Dendritic cell treated with granulocyte-macrophage colony-stimulating factor and Interleukin-4, amounts not matched to agents 40 ng/mL and 50 ng/mL, for 4 days (primary cell): Measurements from ENCODE around the gene CNOT3.

Experiments
- H3K27ac Mint-ChIP-seq: one replicate; pipeline ENCODE4 v1.8.0; 2022; ENCODE audit warnings: mild to moderate bottlenecking, mixed read lengths
- H3K27me3 Mint-ChIP-seq: one replicate; pipeline ENCODE4 v1.8.0; 2022; ENCODE audit warnings: mild to moderate bottlenecking, mixed read lengths
- H3K36me3 Mint-ChIP-seq: one replicate; pipeline ENCODE4 v1.8.0; 2022; ENCODE audit warnings: low read depth, mixed read lengths
- H3K4me1 Mint-ChIP-seq: one replicate; pipeline ENCODE4 v1.8.0; 2022; ENCODE audit warnings: low read depth, mixed read lengths
- H3K4me3 Mint-ChIP-seq: one replicate; pipeline ENCODE4 v1.8.0; 2022; ENCODE audit warnings: mild to moderate bottlenecking, moderate library complexity, mixed read lengths
- H3K9me3 Mint-ChIP-seq: one replicate; pipeline ENCODE4 v1.8.0; 2022; ENCODE audit warnings: mixed read lengths
- intact Hi-C: fragments of 100-400 bp; cut with micrococcal nuclease; formaldehyde crosslinking; loops from one replicate; pipeline ENCODE4 v1.15.0; 2022

CNOT3 gene

DNA sequence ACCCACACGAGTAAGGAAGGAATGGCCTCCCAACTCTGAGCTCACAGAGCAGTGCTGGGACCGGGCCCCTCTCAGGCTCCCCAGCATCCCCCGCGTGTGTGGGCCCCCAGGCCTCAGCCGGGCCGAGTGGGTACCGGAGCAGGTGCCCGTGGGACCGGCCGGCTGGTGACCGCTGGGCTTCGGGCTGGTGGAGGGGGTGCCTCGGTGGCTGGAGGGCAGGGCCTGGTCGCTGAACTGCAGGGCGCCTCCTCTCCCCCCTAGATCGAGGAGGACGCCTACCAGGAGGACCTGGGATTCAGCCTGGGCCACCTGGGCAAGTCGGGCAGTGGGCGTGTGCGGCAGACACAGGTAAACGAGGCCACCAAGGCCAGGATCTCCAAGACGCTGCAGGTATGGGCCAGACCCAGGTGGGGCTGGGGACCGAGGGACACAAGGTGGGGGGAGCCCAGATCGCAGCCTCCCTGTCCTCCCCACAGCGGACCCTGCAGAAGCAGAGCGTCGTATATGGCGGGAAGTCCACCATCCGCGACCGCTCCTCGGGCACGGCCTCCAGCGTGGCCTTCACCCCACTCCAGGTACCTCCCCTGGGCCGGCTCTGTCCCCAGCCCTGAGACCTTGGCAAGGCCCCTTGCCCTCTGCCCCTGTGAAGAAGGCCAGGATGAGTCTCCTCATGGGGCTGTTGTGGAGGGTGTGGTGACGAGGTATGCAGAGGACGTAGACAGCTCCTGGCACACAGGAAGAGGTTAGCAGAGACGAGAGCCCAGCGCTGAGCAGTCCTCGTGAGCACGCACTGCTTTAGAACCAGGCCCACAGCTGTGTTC lies 8.6 kb upstream of the CNOT3 start:
- no peak overlapping the region for H3K4me3 Mint-ChIP-seq
- no peaks in the 10 kb centered on the region for H3K9me3 Mint-ChIP-seq
- intact Hi-C loops: no loop called here
- H3K27ac Mint-ChIP-seq: no peak overlapping the region
- H3K36me3 Mint-ChIP-seq: peaks cover 87% of the 10 kb centered on the region
- no peaks in the 10 kb centered on the region for H3K27me3 Mint-ChIP-seq
- H3K4me1 Mint-ChIP-seq: no peaks in the 10 kb centered on the region

DNA sequence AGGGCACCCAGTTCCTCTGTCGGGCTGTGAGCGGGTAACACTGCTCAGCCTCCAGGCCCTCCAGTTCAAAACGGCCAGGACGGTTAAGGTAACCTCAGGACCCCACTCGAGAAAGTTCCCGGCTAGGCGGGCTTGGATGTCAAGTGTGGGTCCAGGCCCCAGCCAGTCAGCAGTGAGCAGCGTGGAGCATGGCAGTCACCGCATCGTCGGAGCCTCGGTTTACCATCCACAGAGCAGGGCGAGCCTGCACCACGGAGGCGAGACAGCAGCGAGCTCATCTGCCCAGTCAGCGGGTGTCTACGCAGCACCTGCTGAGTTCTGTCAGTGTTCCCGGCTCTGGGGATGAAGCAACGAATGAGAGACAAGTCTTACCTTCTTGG lies 8.0 kb upstream of the CNOT3 start:
- H3K27me3 Mint-ChIP-seq: peaks cover 5% of the 10 kb centered on the region
- H3K4me3 Mint-ChIP-seq: no peak overlapping the region
- no peak overlapping the region for H3K27ac Mint-ChIP-seq
- no peaks in the 10 kb centered on the region for H3K4me1 Mint-ChIP-seq
- peaks cover 81% of the 10 kb centered on the region for H3K36me3 Mint-ChIP-seq
- intact Hi-C loops: no loop called here
- H3K9me3 Mint-ChIP-seq: no peaks in the 10 kb centered on the region

DNA sequence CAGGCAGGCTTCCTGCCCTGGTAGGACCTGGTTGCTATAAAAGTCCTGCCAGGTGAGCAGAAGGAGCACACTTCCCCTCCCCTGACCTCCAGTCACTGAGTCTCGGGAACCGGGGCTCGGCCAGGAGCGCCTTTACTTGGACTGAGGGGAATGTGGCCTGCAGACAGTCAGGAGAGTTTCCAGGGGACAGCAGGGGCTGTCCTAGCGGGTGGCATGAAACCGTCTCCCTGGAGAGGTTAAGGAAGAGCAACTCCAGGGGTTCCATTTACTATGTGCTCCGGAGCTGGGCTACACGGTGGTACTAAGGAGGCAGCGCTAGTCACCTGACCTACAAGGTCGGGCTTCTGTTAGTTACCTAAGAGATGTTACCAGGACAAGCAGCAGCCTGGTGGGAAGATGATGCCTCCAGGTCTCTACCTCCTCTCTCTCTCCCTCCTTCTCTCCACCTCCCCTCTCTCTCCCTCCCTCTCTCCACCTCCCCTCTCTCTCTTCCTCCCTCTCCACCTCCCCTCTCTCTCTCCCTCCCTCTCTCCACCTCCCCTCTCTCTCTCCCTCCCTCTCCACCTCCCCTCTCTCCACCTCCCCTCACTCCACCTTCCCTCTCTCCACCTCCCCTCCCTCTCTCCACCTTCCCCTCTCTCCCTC lies 4.1 kb upstream of the CNOT3 start:
- Mint-ChIP-seq H3K4me1 (peaks cover 14% of the 10 kb centered on the region), H3K9me3 (no peaks in the 10 kb centered on the region), H3K36me3 (peaks cover 52% of the 10 kb centered on the region), H3K27me3 (peaks cover 9% of the 10 kb centered on the region), H3K4me3 (no peak overlapping the region), H3K27ac (no peak overlapping the region)
- intact Hi-C loops: no loop called here

DNA sequence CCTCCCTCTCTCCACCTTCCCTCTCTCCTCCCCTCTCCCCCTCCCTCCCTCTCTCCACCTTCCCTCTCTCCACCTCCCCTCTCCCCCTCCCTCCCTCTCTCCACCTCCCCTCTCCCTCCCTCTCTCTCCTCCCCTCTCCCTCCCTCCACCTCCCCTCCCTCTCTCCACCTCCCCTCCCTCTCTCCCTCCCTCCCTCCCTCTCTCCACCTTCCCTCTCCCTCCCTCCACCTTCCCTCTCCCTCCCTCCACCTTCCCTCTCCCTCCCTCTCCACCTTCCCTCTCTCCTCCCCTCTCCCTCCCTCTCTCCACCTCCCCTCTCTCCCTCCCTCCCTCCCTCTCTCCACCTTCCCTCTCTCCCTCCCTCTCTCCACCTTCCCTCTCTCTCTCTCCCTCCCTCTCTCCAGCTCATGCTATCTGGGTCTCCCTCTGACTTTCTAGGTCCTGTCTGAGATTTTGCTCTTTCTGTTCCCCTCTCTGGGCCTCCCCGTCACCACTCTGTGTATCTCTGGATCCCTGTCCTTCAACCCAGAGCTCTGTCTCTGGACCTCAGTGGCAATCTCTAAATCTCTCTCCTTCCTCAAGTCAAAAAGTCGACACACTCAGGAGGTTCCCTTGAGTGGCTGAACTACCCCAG lies 3.5 kb upstream of the CNOT3 start:
- Mint-ChIP-seq H3K27ac (no peak overlapping the region), H3K9me3 (no peaks in the 10 kb centered on the region), H3K36me3 (peaks cover 52% of the 10 kb centered on the region), H3K4me3 (no peak overlapping the region), H3K27me3 (peaks cover 9% of the 10 kb centered on the region), H3K4me1 (peaks cover 20% of the 10 kb centered on the region)
- intact Hi-C loops: no loop called here

DNA sequence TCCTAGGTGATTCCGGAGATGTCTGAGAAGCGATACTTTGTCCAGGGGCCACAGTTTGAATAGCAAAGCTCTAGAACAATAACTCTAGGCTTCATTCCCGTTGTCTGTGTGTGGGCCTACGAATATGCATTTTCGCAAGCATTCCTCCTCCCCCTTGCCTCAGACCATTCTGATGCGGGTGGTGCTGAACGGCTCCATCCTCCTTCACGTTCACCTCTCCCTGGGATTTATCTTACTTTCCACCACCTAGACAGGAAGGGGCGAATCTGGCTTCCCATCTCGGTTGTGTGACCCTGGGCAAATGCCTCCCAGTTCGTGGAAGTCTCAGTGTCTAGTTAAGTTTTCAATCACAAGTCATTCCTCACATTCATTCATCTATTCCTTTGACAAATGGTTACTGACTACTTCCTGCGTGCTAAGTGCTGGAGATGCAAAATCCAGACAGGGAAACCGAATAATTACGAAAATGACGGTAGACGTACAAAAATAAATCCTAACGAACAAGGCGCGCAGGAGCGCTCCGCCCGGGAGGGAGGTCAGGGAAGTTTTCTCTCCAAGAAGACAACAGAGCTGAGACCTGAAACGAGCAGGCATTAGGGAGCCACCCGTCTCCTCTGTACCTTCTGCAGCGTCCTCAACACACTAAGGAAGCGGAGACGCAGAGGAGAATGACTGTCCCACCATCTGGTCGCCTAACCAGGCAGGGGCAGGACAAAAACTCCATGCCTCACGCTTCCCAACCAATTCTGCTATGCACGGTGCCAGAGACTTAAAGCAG lies 1.3 kb upstream of the CNOT3 start:
- peaks cover 52% of the 10 kb centered on the region for H3K36me3 Mint-ChIP-seq
- peaks cover 9% of the 10 kb centered on the region for H3K27me3 Mint-ChIP-seq
- H3K4me1 Mint-ChIP-seq: peaks cover 42% of the 10 kb centered on the region
- peak overlapping the region; percentile 90 for H3K27ac Mint-ChIP-seq
- intact Hi-C loops: loop anchor here (2.0 kb wide), 2 partner anchors 23 to 267 kb away; partner anchors contain the start of gene LENG1
- H3K4me3 Mint-ChIP-seq: peak overlapping the region; percentile 87
- no peaks in the 10 kb centered on the region for H3K9me3 Mint-ChIP-seq

DNA sequence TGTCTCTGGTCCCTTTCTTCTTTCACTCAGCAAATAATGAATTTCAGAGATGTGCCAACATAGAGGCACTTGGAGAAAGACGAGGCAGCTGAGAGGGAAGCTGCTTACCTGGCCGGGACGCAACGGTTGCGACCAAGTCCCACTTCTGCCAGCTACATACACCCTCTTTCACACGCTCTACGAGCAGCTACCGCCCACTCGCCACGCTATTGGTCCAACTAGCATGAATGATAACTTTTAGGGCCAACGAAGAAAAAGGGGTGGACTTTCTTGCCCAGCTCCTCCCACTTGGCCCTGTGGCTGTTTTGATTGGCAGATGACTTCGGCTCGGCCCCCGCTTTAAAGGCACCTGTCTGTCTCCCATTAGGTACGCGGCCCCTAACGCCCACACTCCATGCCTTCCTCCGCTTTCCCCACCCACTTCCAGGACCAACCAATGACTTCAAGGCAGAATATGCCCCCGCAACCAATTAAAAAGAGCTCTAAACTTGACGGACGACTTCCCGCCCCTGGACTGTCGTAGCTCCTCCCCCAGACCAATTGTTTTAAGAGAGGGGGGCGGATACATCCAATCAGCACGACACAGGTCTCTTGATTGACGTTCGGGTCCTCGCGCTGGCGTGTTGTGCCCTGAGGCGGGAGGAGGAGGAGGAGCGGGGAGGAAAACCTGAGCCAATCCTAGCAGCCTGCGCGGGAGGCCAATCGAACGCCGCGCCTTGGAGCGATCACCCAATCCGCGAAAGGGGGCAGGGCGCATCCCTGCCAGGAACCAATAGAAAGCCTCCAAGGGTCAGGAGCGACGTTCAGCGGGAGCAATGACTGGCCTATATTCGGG lies 481 bp upstream of the CNOT3 start:
- Mint-ChIP-seq H3K9me3 (no peaks in the 10 kb centered on the region), H3K4me1 (peaks cover 50% of the 10 kb centered on the region), H3K27ac (peak overlapping the region; percentile 90), H3K36me3 (peaks cover 48% of the 10 kb centered on the region), H3K27me3 (peaks cover 9% of the 10 kb centered on the region), H3K4me3 (peak overlapping the region; percentile 87)
- intact Hi-C loops: loop anchor here (1.0 to 2.0 kb wide), 3 partner anchors 22 to 268 kb away; partner anchors contain the start of genes LENG1 and NDUFA3

GRCh38 chr19:54138489-54139256 lies 1.1 kb downstream of the CNOT3 start:
- Mint-ChIP-seq H3K9me3 (no peaks in the 10 kb centered on the region), H3K4me1 (peaks cover 66% of the 10 kb centered on the region), H3K27ac (peak overlapping the region; percentile 90), H3K36me3 (peaks cover 56% of the 10 kb centered on the region), H3K4me3 (peak overlapping the region; percentile 87), H3K27me3 (peaks cover 9% of the 10 kb centered on the region)
- intact Hi-C loops: no loop called here

GRCh38 chr19:54141356-54141755 lies 3.8 kb downstream of the CNOT3 start:
- Mint-ChIP-seq H3K4me1 (peaks cover 69% of the 10 kb centered on the region), H3K27ac (no peak overlapping the region), H3K9me3 (no peaks in the 10 kb centered on the region), H3K27me3 (no peaks in the 10 kb centered on the region), H3K4me3 (no peak overlapping the region), H3K36me3 (peaks cover 83% of the 10 kb centered on the region)
- intact Hi-C loops: no loop called here

DNA sequence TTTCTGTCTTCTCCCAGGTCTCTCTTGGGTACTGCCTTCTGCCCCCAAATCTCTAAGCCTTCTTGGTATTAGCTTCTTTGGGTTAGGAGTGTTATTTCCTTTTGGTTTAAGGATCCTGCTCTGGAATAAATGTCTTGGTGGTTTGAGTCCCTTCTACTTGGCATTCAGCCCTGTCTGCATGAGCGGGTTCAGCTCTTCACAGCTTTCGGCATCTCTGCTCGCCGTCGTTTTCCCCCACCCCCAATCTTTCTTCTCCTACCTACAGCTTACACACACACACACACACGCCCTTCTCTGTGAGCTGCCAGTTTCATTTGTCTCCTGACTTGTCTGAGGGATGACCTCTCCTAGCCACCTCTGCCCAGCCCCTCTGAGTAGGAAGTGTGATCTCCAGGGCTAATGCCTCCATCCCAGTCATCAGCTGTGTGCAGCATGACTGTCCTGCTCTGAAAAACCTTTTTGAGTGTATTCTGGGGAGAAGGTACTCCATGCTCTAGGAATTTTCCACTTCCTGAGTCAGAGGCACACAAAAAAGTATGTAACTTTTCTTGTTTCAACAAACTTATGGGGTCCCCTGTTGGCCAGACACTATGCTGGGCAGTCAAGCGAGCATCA lies 4.7 kb downstream of the CNOT3 start:
- no peaks in the 10 kb centered on the region for H3K9me3 Mint-ChIP-seq
- intact Hi-C loops: no loop called here
- H3K27ac Mint-ChIP-seq: peak overlapping the region; percentile 18
- peaks cover 92% of the 10 kb centered on the region for H3K36me3 Mint-ChIP-seq
- no peaks in the 10 kb centered on the region for H3K27me3 Mint-ChIP-seq
- no peak overlapping the region for H3K4me3 Mint-ChIP-seq
- peaks cover 63% of the 10 kb centered on the region for H3K4me1 Mint-ChIP-seq

DNA sequence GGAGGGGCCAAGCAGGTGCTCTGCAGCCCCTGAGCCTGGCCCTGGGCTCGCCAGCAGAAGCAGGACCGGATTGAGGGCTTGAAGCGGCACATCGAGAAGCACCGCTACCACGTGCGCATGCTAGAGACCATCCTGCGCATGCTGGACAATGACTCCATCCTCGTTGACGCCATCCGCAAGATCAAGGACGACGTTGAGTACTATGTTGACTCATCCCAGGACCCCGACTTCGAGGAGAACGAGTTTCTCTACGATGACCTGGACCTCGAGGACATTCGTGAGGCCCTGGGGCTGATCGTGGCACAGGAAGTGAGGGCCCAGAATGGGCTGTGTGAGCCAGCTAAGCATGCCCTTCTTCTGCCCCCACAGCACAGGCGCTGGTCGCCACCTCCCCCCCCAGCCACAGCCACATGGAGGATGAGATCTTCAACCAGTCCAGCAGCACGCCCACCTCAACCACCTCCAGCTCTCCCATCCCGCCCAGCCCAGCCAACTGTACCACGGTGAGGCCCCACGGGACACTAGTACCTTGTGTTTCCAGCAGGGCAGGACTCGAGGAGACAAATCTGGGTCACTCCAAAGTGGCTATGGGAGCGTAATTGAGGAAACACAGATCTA lies 8.1 kb downstream of the CNOT3 start:
- H3K4me3 Mint-ChIP-seq: no peak overlapping the region
- H3K36me3 Mint-ChIP-seq: peaks cover 94% of the 10 kb centered on the region
- intact Hi-C loops: no loop called here
- H3K27me3 Mint-ChIP-seq: no peaks in the 10 kb centered on the region
- no peak overlapping the region for H3K27ac Mint-ChIP-seq
- H3K4me1 Mint-ChIP-seq: peaks cover 46% of the 10 kb centered on the region
- H3K9me3 Mint-ChIP-seq: no peaks in the 10 kb centered on the region

- Mint-ChIP-seq H3K4me3 (no peak overlapping the region), H3K27me3 (no peaks in the 10 kb centered on the region), H3K27ac (no peak overlapping the region), H3K9me3 (no peaks in the 10 kb centered on the region), H3K4me1 (peaks cover 26% of the 10 kb centered on the region), H3K36me3 (peaks cover 100% of the 10 kb centered on the region)
- intact Hi-C loops: no loop called here
Measured at GRCh38 chr19:54147676-54148075, 10.1 kb downstream of the CNOT3 start.

- Mint-ChIP-seq H3K9me3 (no peaks in the 10 kb centered on the region), H3K27me3 (no peaks in the 10 kb centered on the region), H3K4me1 (peaks cover 22% of the 10 kb centered on the region), H3K4me3 (no peak overlapping the region), H3K27ac (no peak overlapping the region), H3K36me3 (peaks cover 100% of the 10 kb centered on the region)
- intact Hi-C loops: no loop called here
Measured at GRCh38 chr19:54148158-54148557, 10.6 kb downstream of the CNOT3 start.
